ENCODE results near the gene SPTSSB. TPM values are rescaled to one million over a fixed set of nuclear protein-coding genes. Genes with fewer than 3 reads are reported as not detected.

The SPTSSB gene
- total and polyA plus RNA-seq, 2 experiments from 2014 or later = 23.5 to 33.5 TPM

DNA sequence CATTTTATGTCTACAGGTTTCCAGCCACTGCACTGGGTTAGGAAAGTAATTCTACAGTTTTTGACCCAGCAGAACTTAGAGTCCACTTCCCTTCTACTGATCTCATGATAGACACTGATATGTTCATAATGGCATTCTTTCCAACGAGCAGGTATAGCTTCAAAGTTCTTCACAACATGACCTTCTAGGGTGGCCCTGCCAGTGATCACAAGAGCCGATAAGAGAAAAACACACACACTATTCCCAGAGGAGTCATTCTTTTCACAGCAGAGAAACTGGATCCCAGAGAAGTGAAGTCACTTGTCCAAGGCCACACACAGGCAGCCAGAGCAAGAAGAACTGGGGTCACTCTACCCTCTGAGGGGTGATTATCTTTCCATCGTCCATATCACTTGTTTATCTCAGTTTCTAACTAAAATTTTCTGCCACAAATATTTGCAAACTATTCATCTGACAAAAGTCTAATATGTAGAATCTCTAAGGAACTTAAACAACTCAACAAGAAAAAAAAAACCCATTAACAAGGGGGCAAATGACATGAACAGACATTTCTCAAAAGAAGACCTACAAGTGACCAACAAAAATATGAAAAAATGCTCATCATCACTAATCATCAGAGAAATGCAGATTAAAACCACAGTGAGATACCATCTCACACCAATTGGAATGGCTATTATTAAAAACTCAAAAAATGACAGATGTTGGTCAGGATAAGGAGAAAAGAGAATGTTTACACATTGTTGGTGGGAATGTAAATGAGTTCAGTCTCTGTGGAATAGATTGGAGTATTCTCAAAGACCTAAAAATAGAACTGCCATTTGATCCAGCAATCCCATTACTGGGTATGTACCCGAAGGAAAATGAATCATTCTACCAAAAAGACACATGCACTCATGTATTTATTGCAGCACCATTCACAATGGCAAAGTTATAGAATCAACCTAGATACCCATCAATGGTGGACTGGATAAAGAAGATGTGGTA, 31.5 kb downstream of the SPTSSB start:
- no peaks in the 10 kb centered on the region for H3K79me2 ChIP-seq (replicated peaks; ENCODE audit: insufficient read depth)
- H3K4me1 ChIP-seq (ENCODE audit: insufficient read depth) = no peaks in the 10 kb centered on the region
- H2AFZ ChIP-seq = no peak overlapping the region
- H3K27ac Mint-ChIP-seq = no peak overlapping the region
- H3K9me2 ChIP-seq (ENCODE audit: insufficient read depth) = no peaks in the 10 kb centered on the region; the same call in none of the 2 replicates
- ATAC-seq (no peak), DNase-seq (ENCODE audit: low spot score) (no peak)
- H3K36me3 Mint-ChIP-seq (ENCODE audit: low read depth) = no peaks in the 10 kb centered on the region
- H3K27me3 Mint-ChIP-seq (ENCODE audit: insufficient read depth, low read depth, poor library complexity) = peaks cover 7% of the 10 kb centered on the region
- H3K4me3 Mint-ChIP-seq = no peak overlapping the region
- no peaks in the 10 kb centered on the region for H3K27me3 ChIP-seq (ENCODE audit: insufficient read depth)
- no peaks in the 10 kb centered on the region for H3K4me1 Mint-ChIP-seq
- H3K9me3 Mint-ChIP-seq = no peaks in the 10 kb centered on the region
- H3K36me3 ChIP-seq (ENCODE audit: insufficient read depth) = no peaks in the 10 kb centered on the region
- no peaks in the 10 kb centered on the region for H4K20me1 ChIP-seq (replicated peaks; ENCODE audit: insufficient read depth)
- no peak overlapping the region for H3K27ac ChIP-seq (ENCODE audit: low read depth)
- no peak overlapping the region for H3K4me3 ChIP-seq
- TF ChIP-seq STAT1 (IDR thresholded peaks at IDR 0.05; ENCODE audit: unreplicated experiment) (no peak), ZNF331 (CRISPR knock-in tag; IDR thresholded peaks at IDR 0.05; ENCODE audit: low read depth) (no peak), CTCF (conservative IDR thresholded peaks at IDR 0.05; ENCODE audit: low read depth in 2 of 2) (no peak), CREB1 (CRISPR knock-in tag; IDR thresholded peaks at IDR 0.05; ENCODE audit: low read depth) (no peak), EZH2 (IDR thresholded peaks at IDR 0.05; ENCODE audit: low read depth, unreplicated experiment) (no peak)
- TF ChIP-seq, protein P1, sequence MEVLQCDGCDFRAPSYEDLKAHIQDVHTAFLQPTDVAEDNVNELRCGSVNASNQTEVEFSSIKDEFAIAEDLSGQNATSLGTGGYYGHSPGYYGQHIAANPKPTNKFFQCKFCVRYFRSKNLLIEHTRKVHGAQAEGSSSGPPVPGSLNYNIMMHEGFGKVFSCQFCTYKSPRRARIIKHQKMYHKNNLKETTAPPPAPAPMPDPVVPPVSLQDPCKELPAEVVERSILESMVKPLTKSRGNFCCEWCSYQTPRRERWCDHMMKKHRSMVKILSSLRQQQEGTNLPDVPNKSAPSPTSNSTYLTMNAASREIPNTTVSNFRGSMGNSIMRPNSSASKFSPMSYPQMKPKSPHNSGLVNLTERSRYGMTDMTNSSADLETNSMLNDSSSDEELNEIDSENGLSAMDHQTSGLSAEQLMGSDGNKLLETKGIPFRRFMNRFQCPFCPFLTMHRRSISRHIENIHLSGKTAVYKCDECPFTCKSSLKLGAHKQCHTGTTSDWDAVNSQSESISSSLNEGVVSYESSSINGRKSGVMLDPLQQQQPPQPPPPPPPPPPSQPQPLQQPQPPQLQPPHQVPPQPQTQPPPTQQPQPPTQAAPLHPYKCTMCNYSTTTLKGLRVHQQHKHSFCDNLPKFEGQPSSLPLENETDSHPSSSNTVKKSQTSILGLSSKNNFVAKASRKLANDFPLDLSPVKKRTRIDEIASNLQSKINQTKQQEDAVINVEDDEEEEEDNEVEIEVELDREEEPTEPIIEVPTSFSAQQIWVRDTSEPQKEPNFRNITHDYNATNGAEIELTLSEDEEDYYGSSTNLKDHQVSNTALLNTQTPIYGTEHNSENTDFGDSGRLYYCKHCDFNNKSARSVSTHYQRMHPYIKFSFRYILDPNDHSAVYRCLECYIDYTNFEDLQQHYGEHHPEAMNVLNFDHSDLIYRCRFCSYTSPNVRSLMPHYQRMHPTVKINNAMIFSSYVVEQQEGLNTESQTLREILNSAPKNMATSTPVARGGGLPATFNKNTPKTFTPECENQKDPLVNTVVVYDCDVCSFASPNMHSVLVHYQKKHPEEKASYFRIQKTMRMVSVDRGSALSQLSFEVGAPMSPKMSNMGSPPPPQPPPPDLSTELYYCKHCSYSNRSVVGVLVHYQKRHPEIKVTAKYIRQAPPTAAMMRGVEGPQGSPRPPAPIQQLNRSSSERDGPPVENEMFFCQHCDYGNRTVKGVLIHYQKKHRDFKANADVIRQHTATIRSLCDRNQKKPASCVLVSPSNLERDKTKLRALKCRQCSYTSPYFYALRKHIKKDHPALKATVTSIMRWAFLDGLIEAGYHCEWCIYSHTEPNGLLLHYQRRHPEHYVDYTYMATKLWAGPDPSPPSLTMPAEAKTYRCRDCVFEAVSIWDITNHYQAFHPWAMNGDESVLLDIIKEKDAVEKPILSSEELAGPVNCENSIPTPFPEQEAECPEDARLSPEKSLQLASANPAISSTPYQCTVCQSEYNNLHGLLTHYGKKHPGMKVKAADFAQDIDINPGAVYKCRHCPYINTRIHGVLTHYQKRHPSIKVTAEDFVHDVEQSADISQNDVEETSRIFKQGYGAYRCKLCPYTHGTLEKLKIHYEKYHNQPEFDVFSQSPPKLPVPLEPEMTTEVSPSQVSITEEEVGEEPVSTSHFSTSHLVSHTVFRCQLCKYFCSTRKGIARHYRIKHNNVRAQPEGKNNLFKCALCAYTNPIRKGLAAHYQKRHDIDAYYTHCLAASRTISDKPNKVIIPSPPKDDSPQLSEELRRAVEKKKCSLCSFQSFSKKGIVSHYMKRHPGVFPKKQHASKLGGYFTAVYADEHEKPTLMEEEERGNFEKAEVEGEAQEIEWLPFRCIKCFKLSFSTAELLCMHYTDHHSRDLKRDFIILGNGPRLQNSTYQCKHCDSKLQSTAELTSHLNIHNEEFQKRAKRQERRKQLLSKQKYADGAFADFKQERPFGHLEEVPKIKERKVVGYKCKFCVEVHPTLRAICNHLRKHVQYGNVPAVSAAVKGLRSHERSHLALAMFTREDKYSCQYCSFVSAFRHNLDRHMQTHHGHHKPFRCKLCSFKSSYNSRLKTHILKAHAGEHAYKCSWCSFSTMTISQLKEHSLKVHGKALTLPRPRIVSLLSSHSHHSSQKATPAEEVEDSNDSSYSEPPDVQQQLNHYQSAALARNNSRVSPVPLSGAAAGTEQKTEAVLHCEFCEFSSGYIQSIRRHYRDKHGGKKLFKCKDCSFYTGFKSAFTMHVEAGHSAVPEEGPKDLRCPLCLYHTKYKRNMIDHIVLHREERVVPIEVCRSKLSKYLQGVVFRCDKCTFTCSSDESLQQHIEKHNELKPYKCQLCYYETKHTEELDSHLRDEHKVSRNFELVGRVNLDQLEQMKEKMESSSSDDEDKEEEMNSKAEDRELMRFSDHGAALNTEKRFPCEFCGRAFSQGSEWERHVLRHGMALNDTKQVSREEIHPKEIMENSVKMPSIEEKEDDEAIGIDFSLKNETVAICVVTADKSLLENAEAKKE (CRISPR knock-in tag; IDR thresholded peaks at IDR 0.05) = no peak
- H3K4me2 ChIP-seq = no peak overlapping the region
- no peaks in the 10 kb centered on the region for H3F3A ChIP-seq (replicated peaks; ENCODE audit: low read depth)

Measured in GM23338 (cell line).